Astrocyte (in vitro differentiated cells and primary cell): ENCODE results near the gene CDH5.

Source experiments
- CTCF ChIP-seq: IDR thresholded peaks from 2 replicates; pipeline ENCODE4 v1.5.1; 2011; ENCODE audit warnings: low read depth, mild to moderate bottlenecking, inconsistent platforms, low read length, moderate library complexity; ENCODE audit not compliant: insufficient read depth
- EZH2 ChIP-seq: IDR thresholded peaks from 2 replicates; pipeline ENCODE4 v1.6.1; 2012; ENCODE audit warnings: mild to moderate bottlenecking, low read length, inconsistent platforms; ENCODE audit not compliant: insufficient read depth

GRCh38 chr16:66451548-66451947, 85.1 kb downstream of the CDH5 start:
- TF ChIP-seq CTCF, result no peak
- TF ChIP-seq EZH2, result no peak
